ENCODE data around the gene IFNL4.

DNA sequence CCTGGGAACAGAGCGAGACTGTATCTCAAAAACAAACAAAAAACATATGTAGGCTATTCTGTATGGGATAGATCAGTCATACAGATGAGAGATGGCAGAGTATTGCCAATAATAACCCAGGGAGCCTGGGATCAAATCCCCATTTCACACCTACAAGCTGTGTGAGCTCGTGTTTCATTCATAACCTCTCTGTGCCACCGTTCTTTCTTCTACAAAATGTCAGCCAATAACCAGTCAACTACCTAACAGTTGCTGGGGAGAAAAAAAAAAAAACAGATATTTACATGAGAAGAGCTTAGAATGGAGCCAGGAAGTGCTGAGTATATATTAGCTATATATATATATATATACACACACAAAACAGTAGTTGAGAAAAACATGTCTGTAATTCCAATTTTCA, 13.0 kb upstream of the IFNL4 start:
- TF ChIP-seq, protein P1, sequence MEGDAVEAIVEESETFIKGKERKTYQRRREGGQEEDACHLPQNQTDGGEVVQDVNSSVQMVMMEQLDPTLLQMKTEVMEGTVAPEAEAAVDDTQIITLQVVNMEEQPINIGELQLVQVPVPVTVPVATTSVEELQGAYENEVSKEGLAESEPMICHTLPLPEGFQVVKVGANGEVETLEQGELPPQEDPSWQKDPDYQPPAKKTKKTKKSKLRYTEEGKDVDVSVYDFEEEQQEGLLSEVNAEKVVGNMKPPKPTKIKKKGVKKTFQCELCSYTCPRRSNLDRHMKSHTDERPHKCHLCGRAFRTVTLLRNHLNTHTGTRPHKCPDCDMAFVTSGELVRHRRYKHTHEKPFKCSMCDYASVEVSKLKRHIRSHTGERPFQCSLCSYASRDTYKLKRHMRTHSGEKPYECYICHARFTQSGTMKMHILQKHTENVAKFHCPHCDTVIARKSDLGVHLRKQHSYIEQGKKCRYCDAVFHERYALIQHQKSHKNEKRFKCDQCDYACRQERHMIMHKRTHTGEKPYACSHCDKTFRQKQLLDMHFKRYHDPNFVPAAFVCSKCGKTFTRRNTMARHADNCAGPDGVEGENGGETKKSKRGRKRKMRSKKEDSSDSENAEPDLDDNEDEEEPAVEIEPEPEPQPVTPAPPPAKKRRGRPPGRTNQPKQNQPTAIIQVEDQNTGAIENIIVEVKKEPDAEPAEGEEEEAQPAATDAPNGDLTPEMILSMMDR (IDR thresholded peaks at IDR 0.05; ENCODE audit: low read length): no peak
- TF ChIP-seq EZH2 (IDR thresholded peaks at IDR 0.05; ENCODE audit: borderline replicate concordance, low read length): no peak

All from OCI-LY1 (cell line).